ENCODE measurements around the gene LEFTY2. TPM values are rescaled to one million over a fixed set of nuclear protein-coding genes. Genes with fewer than 3 reads are reported as not detected.
A peak's percentile ranks its signal among the peaks of the same experiment; 100 is the strongest.
"Not testable (repeated sequence)": the region's sequence is repeated elsewhere in the genome, so short reads cannot be mapped to it uniquely, and the experiment has no call there.

LEFTY2 gene
- total RNA-seq, 1 donor from 2014 or later = not detected

- Histone ChIP-seq H3K4me2 (no peak overlapping the region), H3K36me3 (no peaks in the 10 kb centered on the region), H3K9ac (no peak overlapping the region), H3K79me2 (ENCODE audit: low read depth) (no peaks in the 10 kb centered on the region), H3K27me3 (peaks cover 28% of the 10 kb centered on the region), H4K20me1 (ENCODE audit: low read depth) (no peaks in the 10 kb centered on the region), H3K4me3 (no peak overlapping the region), H3K27ac (no peak overlapping the region), H3F3A (ENCODE audit: low read depth) (peaks cover 17% of the 10 kb centered on the region), H3K9me3 (ENCODE audit: low read depth) (no peaks in the 10 kb centered on the region), H2AFZ (replicated peaks) (no peak overlapping the region), H3K4me1 (peaks cover 36% of the 10 kb centered on the region)
- Mint-ChIP-seq H3K4me3 (no peak overlapping the region), H3K4me1 (peaks cover 42% of the 10 kb centered on the region), H3K9me3 (no peaks in the 10 kb centered on the region), H3K27me3 (ENCODE audit: insufficient read depth, low read depth) (peaks cover 7% of the 10 kb centered on the region), H3K36me3 (no peaks in the 10 kb centered on the region), H3K27ac (no peak overlapping the region)
- TF ChIP-seq CTCF (IDR thresholded peaks at IDR 0.05) (no peak), EZH2phosphoT487 (IDR thresholded peaks at IDR 0.05) (no peak), EZH2 (IDR thresholded peaks at IDR 0.05) (no peak)
- DNase-seq (ENCODE audit: low spot score) = no peak
Measured at GRCh38 chr1:225942574-225942973, 1.6 kb upstream of the LEFTY2 start.

GRCh38 chr1:225941942-225942222 lies 862 bp upstream of the LEFTY2 start:
- Histone ChIP-seq H3K27ac (no peak overlapping the region), H3K36me3 (no peaks in the 10 kb centered on the region), H4K20me1 (ENCODE audit: low read depth) (no peaks in the 10 kb centered on the region), H3K9me3 (ENCODE audit: low read depth) (no peaks in the 10 kb centered on the region), H2AFZ (replicated peaks) (no peak overlapping the region), H3K4me1 (peaks cover 36% of the 10 kb centered on the region), H3K4me3 (no peak overlapping the region), H3K4me2 (peak overlapping the region; percentile 46), H3K79me2 (ENCODE audit: low read depth) (no peaks in the 10 kb centered on the region), H3K27me3 (peaks cover 23% of the 10 kb centered on the region), H3F3A (ENCODE audit: low read depth) (peaks cover 17% of the 10 kb centered on the region), H3K9ac (no peak overlapping the region)
- H3K27ac Mint-ChIP-seq = peak overlapping the region; percentile 89
- no peaks in the 10 kb centered on the region for H3K9me3 Mint-ChIP-seq
- no peaks in the 10 kb centered on the region for H3K36me3 Mint-ChIP-seq
- no peak for DNase-seq (ENCODE audit: low spot score)
- TF ChIP-seq CTCF (IDR thresholded peaks at IDR 0.05) (no peak), EZH2 (IDR thresholded peaks at IDR 0.05) (no peak), EZH2phosphoT487 (IDR thresholded peaks at IDR 0.05) (no peak)
- peaks cover 7% of the 10 kb centered on the region for H3K27me3 Mint-ChIP-seq (ENCODE audit: insufficient read depth, low read depth)
- H3K4me1 Mint-ChIP-seq = peaks cover 42% of the 10 kb centered on the region
- H3K4me3 Mint-ChIP-seq = no peak overlapping the region

- H2AFZ ChIP-seq (replicated peaks) = no peak overlapping the region
- H4K20me1 ChIP-seq (ENCODE audit: low read depth) = no peaks in the 10 kb centered on the region
- DNase-seq (ENCODE audit: low spot score) = no peak
- H3K27me3 ChIP-seq = peaks cover 19% of the 10 kb centered on the region
- H3K36me3 ChIP-seq = no peaks in the 10 kb centered on the region
- H3K79me2 ChIP-seq (ENCODE audit: low read depth) = no peaks in the 10 kb centered on the region
- H3K9me3 ChIP-seq (ENCODE audit: low read depth) = no peaks in the 10 kb centered on the region
- no peak overlapping the region for H3K4me3 ChIP-seq
- no peak overlapping the region for H3K27ac ChIP-seq
- Mint-ChIP-seq H3K36me3 (no peaks in the 10 kb centered on the region), H3K4me1 (peaks cover 30% of the 10 kb centered on the region), H3K27ac (peak overlapping the region; percentile 74), H3K27me3 (ENCODE audit: insufficient read depth, low read depth) (peaks cover 2% of the 10 kb centered on the region), H3K4me3 (no peak overlapping the region), H3K9me3 (no peaks in the 10 kb centered on the region)
- peaks cover 11% of the 10 kb centered on the region for H3F3A ChIP-seq (ENCODE audit: low read depth)
- H3K4me1 ChIP-seq = peaks cover 27% of the 10 kb centered on the region
- H3K9ac ChIP-seq = no peak overlapping the region
- H3K4me2 ChIP-seq = peak overlapping the region; percentile 46
- TF ChIP-seq EZH2 (IDR thresholded peaks at IDR 0.05) (no peak), CTCF (IDR thresholded peaks at IDR 0.05) (no peak), EZH2phosphoT487 (IDR thresholded peaks at IDR 0.05) (no peak)
Measured at GRCh38 chr1:225940385-225941151, 452 bp downstream of the LEFTY2 start.

GRCh38 chr1:225939939-225940310 lies 1.1 kb downstream of the LEFTY2 start:
- Histone ChIP-seq H3K4me1 (peaks cover 20% of the 10 kb centered on the region), H3K27me3 (peaks cover 19% of the 10 kb centered on the region)
- not testable (repeated sequence) for H4K20me1 ChIP-seq (ENCODE audit: low read depth); H3K9me3 Mint-ChIP-seq; H3K9me3 ChIP-seq (ENCODE audit: low read depth); H3F3A ChIP-seq (ENCODE audit: low read depth); H3K36me3 ChIP-seq; H3K79me2 ChIP-seq (ENCODE audit: low read depth); H3K4me3 ChIP-seq; H3K4me2 ChIP-seq; DNase-seq (ENCODE audit: low spot score); H2AFZ ChIP-seq (replicated peaks); H3K27ac ChIP-seq; H3K9ac ChIP-seq; H3K27me3 Mint-ChIP-seq (ENCODE audit: insufficient read depth, low read depth); H3K36me3 Mint-ChIP-seq; H3K4me3 Mint-ChIP-seq
- Mint-ChIP-seq H3K27ac (peak overlapping the region; percentile 74), H3K4me1 (peaks cover 24% of the 10 kb centered on the region)

- peaks cover 19% of the 10 kb centered on the region for H3K4me1 Mint-ChIP-seq
- H3K9me3 ChIP-seq (ENCODE audit: low read depth); H2AFZ ChIP-seq (replicated peaks); H3K9ac ChIP-seq; H3K36me3 ChIP-seq; H3K79me2 ChIP-seq (ENCODE audit: low read depth); H3F3A ChIP-seq (ENCODE audit: low read depth); H3K27me3 Mint-ChIP-seq (ENCODE audit: insufficient read depth, low read depth); H3K9me3 Mint-ChIP-seq; H3K36me3 Mint-ChIP-seq; H3K27ac Mint-ChIP-seq; H4K20me1 ChIP-seq (ENCODE audit: low read depth); H3K4me3 Mint-ChIP-seq; H3K27ac ChIP-seq: not testable (repeated sequence)
- peak; percentile 52 for DNase-seq (ENCODE audit: low spot score)
- H3K4me2 ChIP-seq = peak overlapping the region; percentile 57
- peaks cover 14% of the 10 kb centered on the region for H3K4me1 ChIP-seq
- H3K4me3 ChIP-seq = peak overlapping the region; percentile 5
- H3K27me3 ChIP-seq = peaks cover 19% of the 10 kb centered on the region
Measured at GRCh38 chr1:225939097-225939938, 1.7 kb downstream of the LEFTY2 start.

Measured in neural progenitor cell (in vitro differentiated cells).